IPS-18c (cell line): ENCODE results near the gene ZSCAN20.

Experiments
- H3K4me3 ChIP-seq: 2 replicates; pipeline ENCODE4 v1.7.0; 2013; ENCODE audit warnings: low read depth, mild to moderate bottlenecking, low read length, moderate library complexity; ENCODE audit not compliant: insufficient read depth
- H3K9me3 ChIP-seq: one replicate; pipeline ENCODE4 v1.6.1; 2013; ENCODE audit warnings: mild to moderate bottlenecking, low read length, moderate library complexity; ENCODE audit not compliant: control insufficient read depth, insufficient read depth

ZSCAN20 gene

DNA sequence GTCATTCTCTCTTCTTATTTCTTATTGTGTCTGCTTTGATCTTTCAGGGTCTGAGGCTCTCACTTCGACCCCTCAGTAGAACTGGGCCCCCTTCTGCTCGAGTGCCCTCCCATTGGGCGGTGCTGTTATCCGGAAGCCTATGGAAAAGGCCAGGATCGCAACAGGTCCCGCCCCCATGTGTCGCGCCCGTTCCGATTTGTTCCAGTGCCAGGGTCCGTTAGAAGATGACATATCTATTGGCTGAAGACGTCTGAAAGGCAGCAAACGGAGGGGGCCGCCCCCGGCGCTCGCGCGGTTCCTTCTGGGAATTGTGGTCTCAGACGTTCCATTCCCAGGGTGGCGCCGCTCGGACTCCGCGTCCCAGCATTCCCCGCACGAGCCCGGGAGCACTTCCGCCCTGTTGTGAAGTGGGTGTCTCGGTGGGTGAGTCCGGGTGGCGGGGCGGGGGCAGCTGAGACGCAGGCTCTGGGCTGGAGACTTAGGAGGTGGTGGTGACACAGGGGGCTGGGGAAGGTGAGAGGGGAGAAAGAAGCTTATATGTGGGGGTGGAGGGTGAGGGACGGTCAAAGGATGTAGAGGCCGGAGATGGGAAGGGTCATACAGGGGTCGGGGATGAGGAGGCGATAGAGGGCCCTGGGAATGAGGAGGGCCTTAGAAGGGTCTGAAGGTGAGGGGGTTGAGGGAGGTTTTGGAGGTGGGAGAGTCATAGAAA is at the start of gene ZSCAN20:
TSS of gene ZSCAN20 (plus strand) at position 377 of the 712 bp plus-strand sequence. CDS start 6,644 bp downstream, outside the sequence.
- H3K9me3 ChIP-seq: no peaks in the 10 kb centered on the region
- H3K4me3 ChIP-seq: peak within 1 kb of the TSS; percentile 73

DNA sequence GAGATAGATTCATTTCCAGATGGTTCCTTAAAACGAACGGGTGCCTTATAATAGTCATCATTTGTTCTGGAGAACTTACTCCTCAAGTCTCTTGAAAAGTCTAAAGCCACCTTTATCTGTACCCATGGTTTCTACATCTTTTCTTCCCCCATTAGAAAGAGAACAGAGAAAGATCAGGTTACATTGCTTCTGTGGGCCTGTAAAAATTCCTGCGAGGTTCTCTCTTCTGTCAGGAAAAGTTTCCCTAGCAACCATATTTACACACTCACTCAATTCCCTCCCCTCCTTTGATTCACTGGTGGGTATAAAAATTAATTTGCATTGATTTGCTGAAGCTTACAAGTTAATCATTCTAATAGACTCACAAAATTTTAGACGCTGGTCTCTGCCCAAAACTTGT is 48.2 kb upstream of the ZSCAN20 start:
- Histone ChIP-seq H3K4me3 (no peak overlapping the region), H3K9me3 (no peaks in the 10 kb centered on the region)

DNA sequence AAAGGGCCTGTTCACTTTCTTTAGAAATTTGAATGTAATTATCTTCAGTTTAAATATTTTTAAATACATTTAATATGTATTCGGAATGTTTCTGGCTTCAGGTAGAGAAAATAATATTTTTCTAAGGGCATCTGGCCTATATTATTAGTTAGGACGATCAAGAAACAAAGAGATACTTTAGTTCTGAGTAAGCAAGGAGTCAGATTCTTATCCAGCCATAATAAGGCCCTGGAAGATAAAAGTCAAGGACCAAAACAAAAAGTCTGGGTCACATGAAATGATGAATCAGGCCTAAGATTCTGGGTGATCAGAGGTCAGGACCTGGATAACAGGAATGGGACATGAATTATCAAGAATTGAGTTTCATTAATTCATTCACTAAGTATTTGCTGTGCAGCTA is 47.8 kb upstream of the ZSCAN20 start:
- Histone ChIP-seq H3K4me3 (no peak overlapping the region), H3K9me3 (no peaks in the 10 kb centered on the region)

DNA sequence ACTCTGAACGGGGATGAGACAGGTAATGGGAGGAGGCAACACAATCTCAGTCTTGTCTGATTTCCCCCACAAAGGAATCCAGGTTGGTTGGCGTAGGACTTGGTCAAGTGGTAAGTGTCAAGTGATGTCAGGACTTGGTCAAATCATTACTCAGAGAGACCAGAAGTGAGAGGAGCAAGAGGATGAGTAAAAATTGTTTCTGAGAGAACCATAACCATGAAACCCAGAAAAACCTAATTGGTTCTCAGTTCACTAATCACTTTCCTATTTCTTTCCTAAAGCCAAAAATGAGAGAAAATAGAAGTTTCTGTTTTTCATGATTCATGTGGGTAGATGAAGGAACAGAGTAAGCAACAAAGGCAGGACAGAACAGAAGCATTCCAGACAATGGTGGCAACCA is 46.5 kb upstream of the ZSCAN20 start:
- no peaks in the 10 kb centered on the region for H3K9me3 ChIP-seq
- no peak overlapping the region for H3K4me3 ChIP-seq

DNA sequence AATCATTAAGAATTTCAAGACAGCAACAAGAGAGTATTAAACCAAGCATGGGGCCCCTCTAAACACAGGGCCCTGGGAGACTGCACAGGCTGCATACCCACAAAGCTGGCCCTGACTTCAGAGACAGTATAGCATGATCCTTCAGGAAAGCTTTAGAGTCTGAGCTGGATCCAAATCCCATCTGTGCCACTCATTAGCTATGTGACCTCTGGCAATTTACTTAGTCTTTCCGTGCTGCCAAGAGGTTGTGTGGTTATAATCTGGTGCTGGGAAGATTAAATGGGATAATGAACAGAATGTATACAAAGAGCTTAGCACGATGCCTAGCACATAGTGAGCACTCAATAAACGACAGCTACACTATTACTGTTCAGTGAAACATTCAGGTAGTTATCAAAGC is 45.5 kb upstream of the ZSCAN20 start:
- Histone ChIP-seq H3K9me3 (no peaks in the 10 kb centered on the region), H3K4me3 (no peak overlapping the region)

DNA sequence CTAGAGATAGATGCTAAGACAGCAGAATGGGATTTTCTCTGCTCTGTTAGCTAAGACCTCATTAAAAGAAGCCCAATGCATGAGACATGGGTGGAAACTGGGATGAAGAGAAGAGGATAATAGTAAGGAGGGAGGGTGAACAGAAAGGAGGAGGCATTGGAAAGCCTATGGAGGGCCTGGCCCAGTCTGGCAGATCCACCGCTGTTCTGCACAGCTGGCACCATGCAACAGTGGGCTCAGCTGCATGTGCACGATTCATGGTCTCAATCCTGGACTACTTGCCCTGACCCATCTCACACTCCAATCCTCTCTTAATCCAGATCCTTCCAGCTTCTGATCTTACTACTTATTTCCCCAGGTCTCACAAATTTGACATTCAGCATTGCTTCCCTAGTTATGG is 43.8 kb upstream of the ZSCAN20 start:
- no peaks in the 10 kb centered on the region for H3K9me3 ChIP-seq
- H3K4me3 ChIP-seq: no peak overlapping the region

DNA sequence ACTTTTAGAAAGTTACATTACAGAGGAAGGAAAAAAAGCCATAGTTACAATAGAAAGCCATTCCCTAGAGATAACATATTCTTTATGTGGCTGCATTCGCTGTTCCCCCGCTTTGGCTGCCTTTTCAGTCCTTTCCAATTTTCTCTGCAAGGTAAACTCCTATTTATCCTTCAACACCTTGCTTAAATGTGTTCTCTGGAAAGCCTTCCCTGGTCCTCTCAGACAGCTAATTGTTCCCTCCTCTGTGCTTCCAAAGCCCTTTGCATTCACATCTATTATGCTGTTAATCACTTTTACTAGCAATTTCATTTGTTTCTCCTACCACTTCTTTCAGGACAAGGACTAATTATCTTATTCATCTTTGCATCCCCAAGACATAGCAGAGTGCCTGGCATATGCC is 43.1 kb upstream of the ZSCAN20 start:
- Histone ChIP-seq H3K9me3 (no peaks in the 10 kb centered on the region), H3K4me3 (no peak overlapping the region)

DNA sequence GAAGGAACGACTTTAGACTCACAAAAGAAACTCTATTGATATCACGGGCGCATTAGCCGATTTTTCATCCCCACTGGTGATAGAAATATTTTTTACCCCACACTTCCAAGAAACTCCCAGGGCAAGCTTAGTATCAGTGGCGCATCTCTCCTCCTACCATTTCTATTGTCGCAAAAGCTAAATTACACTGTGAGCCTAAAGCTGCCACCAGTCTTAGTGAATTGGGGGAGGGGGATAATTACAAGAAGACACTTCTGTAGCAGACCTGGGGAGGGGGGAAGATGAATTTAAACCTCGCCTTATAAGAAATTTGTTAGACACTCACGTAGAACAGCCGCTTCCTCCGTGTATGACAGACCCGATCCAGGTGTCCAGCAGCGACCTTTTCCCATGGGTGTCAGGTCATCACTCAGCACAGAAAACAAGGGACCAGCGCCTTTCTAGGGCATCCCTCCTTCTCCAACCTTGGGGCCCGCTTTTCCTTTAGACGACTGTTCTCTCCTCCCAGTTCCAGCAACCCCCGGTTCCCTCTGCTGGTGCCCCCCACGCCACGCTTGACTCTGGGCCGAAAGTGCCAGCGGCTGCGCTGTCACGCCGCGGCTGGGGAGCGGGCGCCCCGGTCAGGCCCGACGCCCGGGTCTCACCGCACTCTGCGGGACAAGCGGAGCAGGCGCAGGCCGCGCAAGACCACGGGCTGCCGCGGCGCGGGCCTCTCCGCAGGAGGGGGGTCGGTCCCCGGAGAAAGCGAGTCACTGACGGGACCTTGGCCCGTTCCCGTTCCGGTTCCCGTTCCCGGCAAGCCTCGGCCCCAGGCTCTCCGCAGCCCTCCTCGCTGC is 42.4 kb upstream of the ZSCAN20 start:
- Histone ChIP-seq H3K9me3 (no peaks in the 10 kb centered on the region), H3K4me3 (peak overlapping the region; percentile 58)

DNA sequence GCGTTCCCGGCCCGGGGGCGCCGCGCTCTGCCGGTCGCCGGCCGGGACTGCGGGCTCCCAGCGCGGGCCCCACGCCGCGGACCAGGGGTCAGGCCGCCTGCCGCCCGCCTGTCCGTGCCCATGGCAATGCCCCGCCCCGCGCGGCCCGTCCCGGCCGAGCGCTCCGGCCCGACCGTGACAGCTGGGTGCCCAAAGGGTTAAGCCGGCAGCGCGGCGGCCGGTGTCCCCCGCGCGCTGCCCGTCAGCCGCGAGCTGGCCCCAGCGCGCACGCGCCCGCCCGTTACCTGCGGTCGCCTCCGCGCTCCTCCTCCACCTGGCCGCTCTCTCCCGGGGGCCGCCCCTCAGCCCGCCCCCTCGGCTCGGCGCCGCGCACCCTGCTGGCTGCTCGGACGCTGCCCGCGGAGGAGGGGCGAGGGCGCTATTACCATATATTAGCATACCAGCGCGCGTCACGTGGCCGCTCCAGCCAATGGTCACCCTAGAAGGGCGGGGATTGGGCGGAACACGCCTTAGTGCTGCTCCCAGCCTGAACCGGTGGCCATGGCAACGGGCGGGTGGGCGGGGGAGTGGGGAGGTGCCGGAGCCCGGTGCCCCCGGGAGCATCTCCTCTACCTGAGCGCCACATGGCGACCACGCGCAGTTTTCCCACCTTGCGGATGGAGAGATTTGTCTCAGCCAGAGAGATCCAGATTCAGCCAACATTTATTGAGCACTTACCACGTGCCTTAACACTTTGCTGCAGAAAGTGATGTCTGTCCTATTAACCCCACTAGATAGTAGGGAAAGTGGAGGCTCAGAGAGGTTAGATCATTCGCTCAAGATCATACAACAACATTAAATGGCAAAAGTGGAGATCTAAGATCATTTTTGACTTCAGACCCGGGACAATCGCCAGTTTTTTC is 41.5 kb upstream of the ZSCAN20 start, which contains the start of gene PHC2:
TSS of gene PHC2 (minus strand) at position 404 of the 902 bp plus-strand sequence. CDS start 55,556 bp downstream, outside the sequence.
- H3K4me3 ChIP-seq: peak within 1 kb of the TSS; percentile 58

DNA sequence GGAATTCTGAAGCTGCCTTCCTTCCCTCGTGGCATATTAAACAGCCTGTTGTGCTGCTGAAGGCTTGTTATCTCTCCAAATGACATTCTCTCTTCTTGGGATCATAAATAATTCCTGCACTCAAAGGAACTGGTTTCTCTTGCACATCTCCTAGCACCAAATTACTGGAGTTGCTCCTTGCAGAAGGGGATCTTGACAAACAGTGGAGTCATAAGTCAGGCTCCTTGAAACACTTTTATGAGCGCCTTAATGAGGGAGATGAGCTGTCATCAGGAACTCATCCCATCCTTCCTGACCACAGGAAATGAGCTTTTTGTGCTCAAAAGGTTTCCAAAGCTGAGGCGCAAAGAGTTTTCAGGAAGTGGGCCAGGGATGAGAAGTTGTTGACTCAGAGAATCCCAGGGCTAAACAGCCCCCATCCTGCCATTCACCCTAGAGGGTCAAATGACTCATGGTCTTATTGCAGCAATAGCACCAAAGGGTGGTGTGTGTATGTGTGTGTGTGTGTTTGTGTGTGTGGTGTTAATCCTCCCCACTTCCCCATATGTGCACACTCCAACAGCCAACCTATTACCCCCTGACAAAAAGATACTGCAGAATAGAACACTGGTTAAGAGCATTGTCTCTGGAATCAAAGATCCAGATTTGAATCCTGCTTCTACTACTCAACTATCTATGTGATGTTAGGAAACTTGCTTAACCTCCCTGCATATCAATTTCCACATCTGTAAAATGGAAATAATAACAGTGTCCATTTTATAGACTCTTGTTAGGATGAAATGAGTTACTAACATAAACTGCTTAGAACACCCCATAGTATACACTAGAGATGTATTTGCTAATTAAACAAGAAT is 38.7 kb upstream of the ZSCAN20 start:
- H3K4me3 ChIP-seq: no peak overlapping the region
- no peaks in the 10 kb centered on the region for H3K9me3 ChIP-seq

More for the DNA sequence above, 41.5 kb upstream of the ZSCAN20 start, which contains the start of gene PHC2:
- H3K9me3 ChIP-seq: no peaks in the 10 kb centered on the region

DNA sequence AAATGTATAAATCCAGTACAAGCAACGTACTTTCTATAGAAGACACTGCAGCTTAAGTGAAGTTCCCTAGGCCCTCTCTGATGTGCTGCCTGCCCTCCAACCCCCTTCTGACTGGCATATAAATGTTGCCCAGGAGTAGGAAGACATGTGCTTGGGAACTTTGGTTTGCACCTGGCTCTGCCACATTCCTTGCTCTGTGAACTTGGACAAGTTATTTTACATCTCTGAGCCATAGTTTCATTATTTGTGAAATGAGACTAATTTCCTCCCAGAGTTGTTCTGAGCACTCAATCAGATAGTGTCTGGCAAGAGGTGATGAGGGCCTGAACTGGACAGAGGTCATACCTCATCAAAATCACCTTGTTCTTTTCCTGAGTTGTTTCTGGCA is 38.1 kb upstream of the ZSCAN20 start:
- H3K4me3 ChIP-seq: no peak overlapping the region
- H3K9me3 ChIP-seq: no peaks in the 10 kb centered on the region

DNA sequence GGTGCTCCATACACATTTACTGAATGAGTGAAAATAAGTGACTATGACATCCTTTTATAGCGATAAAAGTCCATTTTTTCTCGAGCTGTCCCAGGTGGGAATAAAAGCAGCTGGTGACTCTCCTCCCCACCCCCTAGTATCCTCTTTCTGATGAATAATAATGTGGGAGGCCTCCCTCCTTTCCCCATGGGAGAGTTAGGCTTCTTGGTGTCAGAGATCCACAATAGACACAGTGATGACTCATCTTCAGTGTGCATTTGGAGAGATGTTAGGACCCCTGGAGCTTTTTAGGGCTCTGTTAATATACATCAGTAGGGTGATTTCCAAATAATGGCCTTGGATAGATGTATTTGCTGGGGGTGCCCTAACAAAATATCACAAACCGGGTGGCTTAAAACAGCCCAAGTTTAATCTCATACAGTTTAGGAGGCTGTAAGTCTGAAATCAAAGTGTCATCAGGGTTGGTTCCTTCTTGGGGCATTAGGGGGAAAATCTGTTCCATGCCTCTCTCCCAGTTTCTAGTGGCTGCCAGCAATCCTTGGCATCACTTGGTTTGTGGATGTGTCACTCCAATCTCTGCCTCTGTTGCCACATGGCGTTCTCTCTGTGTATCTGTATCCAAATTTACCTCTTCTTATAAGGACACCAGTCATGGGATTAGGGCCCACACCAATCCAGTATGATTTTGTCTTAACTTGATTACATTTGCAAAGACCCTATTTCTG is 37.2 kb upstream of the ZSCAN20 start:
- H3K4me3 ChIP-seq: no peak overlapping the region
- H3K9me3 ChIP-seq: no peaks in the 10 kb centered on the region

DNA sequence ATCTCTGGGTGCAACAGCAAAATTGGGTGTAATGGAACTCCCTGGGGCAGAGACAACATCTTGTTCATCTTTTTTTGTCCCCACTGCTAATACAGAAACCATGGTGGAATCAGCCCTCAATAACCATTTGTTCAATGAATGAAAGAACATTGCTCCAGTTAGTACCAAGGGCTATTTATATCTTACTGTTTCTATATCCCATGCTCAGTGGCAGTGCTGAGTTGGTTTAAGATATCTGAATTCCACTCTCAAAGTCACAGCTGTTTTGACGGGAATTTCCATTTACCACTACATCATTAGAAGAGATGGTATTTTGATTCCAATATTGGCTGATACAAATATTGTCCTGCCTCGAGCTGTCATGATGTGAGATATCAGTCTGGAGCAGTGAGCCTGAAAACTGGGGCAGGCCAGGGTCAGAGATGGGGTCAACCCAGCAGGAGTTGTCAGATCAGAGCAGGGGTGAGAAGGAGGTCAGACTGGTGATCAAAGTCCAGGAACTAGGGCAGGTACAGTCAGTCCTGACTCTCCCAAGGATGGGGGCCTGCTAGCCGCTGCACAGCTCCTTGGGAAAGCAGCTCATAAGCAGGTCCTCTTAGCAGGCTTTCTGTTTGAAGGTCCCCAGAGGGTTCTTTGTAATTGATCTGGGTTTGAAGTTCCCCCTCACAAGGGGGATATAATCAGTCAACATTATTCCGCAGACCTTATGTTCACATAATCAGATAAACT is 35.7 kb upstream of the ZSCAN20 start:
- Histone ChIP-seq H3K9me3 (no peaks in the 10 kb centered on the region), H3K4me3 (no peak overlapping the region)

DNA sequence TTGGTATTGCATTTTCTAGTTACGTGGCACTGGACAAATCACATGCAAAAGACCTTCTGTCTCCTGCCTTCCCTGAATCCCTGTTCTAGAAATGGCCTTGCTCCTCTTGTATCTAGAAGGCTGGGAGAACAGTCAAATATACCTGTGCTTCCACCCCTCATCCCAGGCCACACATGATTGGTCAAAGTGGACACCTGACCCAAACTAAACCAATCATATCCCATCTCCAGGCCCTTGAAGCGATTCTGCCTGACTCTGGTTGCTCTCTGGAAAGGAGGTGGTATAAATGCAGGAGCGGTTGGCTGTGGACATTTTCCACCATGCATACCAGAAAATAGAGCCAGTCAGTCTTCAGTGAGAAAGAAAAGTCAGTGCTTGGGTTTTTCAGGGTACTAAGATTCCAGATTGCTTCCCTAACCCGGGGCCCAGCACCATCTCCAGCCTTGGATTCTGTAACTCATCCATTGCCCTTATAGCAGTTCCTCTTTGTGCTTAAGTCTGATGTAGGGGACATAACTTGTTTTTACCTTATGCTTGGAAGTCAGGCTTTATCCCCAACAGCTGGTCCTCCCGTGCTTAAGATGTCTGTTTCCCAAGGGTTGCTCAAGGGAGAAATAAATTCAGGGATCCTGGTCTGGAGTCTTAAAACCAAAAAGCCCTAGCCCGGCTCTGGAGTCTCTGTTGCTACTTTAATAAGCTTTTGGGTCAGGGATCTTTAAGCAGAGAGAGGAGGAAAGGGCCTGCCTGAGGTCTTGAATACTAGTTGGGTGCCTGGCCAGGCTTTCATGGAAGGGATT is 33.9 kb upstream of the ZSCAN20 start:
- Histone ChIP-seq H3K9me3 (no peaks in the 10 kb centered on the region), H3K4me3 (no peak overlapping the region)

DNA sequence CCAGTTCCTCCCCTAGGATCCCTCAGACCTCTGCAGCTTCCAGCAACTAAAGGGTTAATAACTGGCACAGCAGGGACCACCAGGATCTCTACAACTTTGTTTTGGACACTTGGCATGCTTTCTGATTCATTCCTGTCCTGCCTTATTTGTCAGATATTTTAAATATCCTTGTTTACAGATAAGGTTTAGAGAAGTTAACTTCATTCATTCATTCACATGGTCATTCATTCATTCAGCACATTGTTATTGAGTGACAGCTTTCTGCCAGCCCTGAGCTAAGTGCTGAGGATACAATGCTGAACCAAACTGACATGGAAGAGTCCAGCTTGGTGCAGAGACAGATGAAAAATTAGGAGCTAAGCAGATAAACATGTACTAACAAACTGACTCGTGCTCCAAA is 32.8 kb upstream of the ZSCAN20 start:
- Histone ChIP-seq H3K4me3 (no peak overlapping the region), H3K9me3 (no peaks in the 10 kb centered on the region)
